ENCODE data around the gene TMOD1.

Gene TMOD1

DNA sequence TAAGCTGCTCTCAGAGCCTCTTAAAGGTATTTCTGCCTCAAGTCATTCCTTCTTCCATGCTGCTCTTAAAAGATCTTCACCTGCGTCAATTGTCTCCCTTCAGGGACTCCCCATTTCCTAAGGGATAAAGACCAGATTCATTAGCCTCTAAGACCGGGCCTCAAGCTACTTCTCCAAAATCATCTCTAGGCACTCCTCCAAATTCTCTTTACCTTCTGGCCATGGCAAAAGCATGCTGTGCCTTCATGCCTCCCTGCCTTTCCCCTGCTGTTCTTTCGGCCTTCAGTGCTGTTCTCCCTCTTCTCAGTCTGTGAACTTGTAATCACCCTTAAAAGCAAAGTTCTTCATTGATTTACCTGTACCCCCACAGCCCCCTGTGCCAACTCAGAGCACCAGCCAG is 4.4 kb downstream of the TMOD1 start:
- H3K27ac ChIP-seq (ENCODE audit: insufficient read depth, low read depth, low read length, poor library complexity, severe bottlenecking): no peak overlapping the region
- 92 to 94% methylated on average over 3 of the region's 3 CpGs for WGBS, 2 experiments
- H3K27me3 ChIP-seq (ENCODE audit: control insufficient read depth, insufficient read depth, low read length, poor library complexity, severe bottlenecking): peaks cover 52% of the 10 kb centered on the region
- H3K36me3 ChIP-seq (ENCODE audit: control insufficient read depth, insufficient read depth, low read length): no peaks in the 10 kb centered on the region
- no peaks in the 10 kb centered on the region for H3K9me3 ChIP-seq (ENCODE audit: control insufficient read depth, low read length)
- H3K4me3 ChIP-seq (ENCODE audit: insufficient read depth, low read depth, low read length): no peak overlapping the region
- peaks cover 12% of the 10 kb centered on the region for H3K4me1 ChIP-seq (ENCODE audit: control insufficient read depth, insufficient read depth, low read length)

DNA sequence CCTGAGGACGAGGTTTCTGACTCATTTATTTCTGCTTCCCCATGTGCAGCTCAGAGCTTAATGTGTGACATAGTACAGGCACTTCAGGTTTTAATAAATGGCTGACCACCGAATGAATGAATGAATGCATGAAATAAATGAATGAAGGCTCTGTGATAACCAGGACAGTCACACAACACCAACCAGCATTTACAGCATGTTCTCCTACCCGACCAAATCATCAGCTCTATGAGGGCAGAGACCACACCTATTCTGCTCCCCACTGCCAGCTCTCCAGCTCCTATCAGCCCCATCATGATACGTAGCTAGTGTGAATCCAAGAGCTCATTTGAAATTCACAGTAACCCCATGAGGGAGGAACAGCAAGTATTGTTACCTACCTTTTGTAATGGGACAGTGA is 4.8 kb downstream of the TMOD1 start:
- no peaks in the 10 kb centered on the region for H3K36me3 ChIP-seq (ENCODE audit: control insufficient read depth, insufficient read depth, low read length)
- peaks cover 47% of the 10 kb centered on the region for H3K27me3 ChIP-seq (ENCODE audit: control insufficient read depth, insufficient read depth, low read length, poor library complexity, severe bottlenecking)
- WGBS, 2 experiments: 89% methylated on average over 4 of the region's 4 CpGs
- no peak overlapping the region for H3K4me3 ChIP-seq (ENCODE audit: insufficient read depth, low read depth, low read length)
- peaks cover 12% of the 10 kb centered on the region for H3K4me1 ChIP-seq (ENCODE audit: control insufficient read depth, insufficient read depth, low read length)
- H3K9me3 ChIP-seq (ENCODE audit: control insufficient read depth, low read length): no peaks in the 10 kb centered on the region
- no peak overlapping the region for H3K27ac ChIP-seq (ENCODE audit: insufficient read depth, low read depth, low read length, poor library complexity, severe bottlenecking)

GRCh38 chr9:97506787-97507186 is 5.3 kb downstream of the TMOD1 start:
- Histone ChIP-seq H3K27ac (ENCODE audit: insufficient read depth, low read depth, low read length, poor library complexity, severe bottlenecking) (no peak overlapping the region), H3K9me3 (ENCODE audit: control insufficient read depth, low read length) (no peaks in the 10 kb centered on the region), H3K4me1 (ENCODE audit: control insufficient read depth, insufficient read depth, low read length) (peaks cover 10% of the 10 kb centered on the region), H3K36me3 (ENCODE audit: control insufficient read depth, insufficient read depth, low read length) (no peaks in the 10 kb centered on the region), H3K4me3 (ENCODE audit: insufficient read depth, low read depth, low read length) (no peak overlapping the region), H3K27me3 (ENCODE audit: control insufficient read depth, insufficient read depth, low read length, poor library complexity, severe bottlenecking) (peaks cover 42% of the 10 kb centered on the region)
- WGBS, 2 experiments: 93 to 94% methylated on average over 1 of the region's 1 CpG

GRCh38 chr9:97507428-97507984 is 6.0 kb downstream of the TMOD1 start:
- no peak overlapping the region for H3K4me3 ChIP-seq (ENCODE audit: insufficient read depth, low read depth, low read length)
- no peaks in the 10 kb centered on the region for H3K9me3 ChIP-seq (ENCODE audit: control insufficient read depth, low read length)
- no peaks in the 10 kb centered on the region for H3K36me3 ChIP-seq (ENCODE audit: control insufficient read depth, insufficient read depth, low read length)
- 88 to 93% methylated on average over 5 of the region's 5 CpGs for WGBS, 2 experiments
- no peak overlapping the region for H3K27ac ChIP-seq (ENCODE audit: insufficient read depth, low read depth, low read length, poor library complexity, severe bottlenecking)
- peaks cover 35% of the 10 kb centered on the region for H3K27me3 ChIP-seq (ENCODE audit: control insufficient read depth, insufficient read depth, low read length, poor library complexity, severe bottlenecking)
- peaks cover 3% of the 10 kb centered on the region for H3K4me1 ChIP-seq (ENCODE audit: control insufficient read depth, insufficient read depth, low read length)

GRCh38 chr9:97508852-97509251 is 7.4 kb downstream of the TMOD1 start:
- H3K9me3 ChIP-seq (ENCODE audit: control insufficient read depth, low read length): no peaks in the 10 kb centered on the region
- no peaks in the 10 kb centered on the region for H3K4me1 ChIP-seq (ENCODE audit: control insufficient read depth, insufficient read depth, low read length)
- H3K27ac ChIP-seq (ENCODE audit: insufficient read depth, low read depth, low read length, poor library complexity, severe bottlenecking): no peak overlapping the region
- WGBS, 2 experiments: 70 to 72% methylated on average over 4 of the region's 4 CpGs
- H3K27me3 ChIP-seq (ENCODE audit: control insufficient read depth, insufficient read depth, low read length, poor library complexity, severe bottlenecking): peaks cover 22% of the 10 kb centered on the region
- H3K4me3 ChIP-seq (ENCODE audit: insufficient read depth, low read depth, low read length): no peak overlapping the region
- H3K36me3 ChIP-seq (ENCODE audit: control insufficient read depth, insufficient read depth, low read length): no peaks in the 10 kb centered on the region

DNA sequence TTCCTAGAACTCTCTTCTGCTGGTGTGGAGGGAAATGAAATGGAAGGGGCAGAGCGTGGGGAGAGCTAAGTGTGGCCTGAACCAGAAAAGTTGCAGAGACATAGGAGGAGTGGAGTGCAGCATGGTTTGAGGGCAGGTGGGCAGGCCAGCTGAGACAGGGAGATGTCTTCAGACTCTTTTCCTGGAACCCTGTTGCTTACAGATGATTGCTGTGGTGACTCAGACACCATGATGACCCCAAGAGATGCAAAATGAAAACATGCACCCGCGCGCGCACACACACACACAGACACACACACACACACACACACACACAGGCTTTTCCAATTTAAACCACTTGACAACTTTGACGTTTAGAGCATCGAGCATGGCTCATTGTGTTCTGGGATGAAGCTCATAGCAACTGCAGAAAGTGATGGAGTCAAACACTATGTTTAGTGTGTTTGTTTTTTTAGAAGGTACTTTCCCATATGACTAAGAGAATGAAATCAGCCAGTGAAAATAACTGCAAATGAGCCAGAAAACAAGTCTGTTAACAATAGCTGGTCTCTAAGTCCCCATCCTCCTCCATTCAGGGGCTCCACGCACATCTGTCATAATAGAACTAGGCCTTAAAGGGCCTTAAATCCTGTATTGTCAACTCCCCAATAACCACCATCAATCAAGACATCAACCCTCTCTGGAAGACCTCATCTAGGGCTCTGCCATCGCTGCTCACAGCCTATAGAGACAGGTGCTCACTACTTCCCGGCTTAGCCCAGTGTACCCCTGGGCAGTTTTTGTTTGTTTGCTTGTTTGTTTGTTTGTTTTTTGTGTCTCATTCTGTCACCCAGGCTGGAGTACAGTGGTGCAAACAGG is 9.6 kb downstream of the TMOD1 start:
- no peaks in the 10 kb centered on the region for H3K36me3 ChIP-seq (ENCODE audit: control insufficient read depth, insufficient read depth, low read length)
- no peak overlapping the region for H3K4me3 ChIP-seq (ENCODE audit: insufficient read depth, low read depth, low read length)
- no peak overlapping the region for H3K27ac ChIP-seq (ENCODE audit: insufficient read depth, low read depth, low read length, poor library complexity, severe bottlenecking)
- H3K27me3 ChIP-seq (ENCODE audit: control insufficient read depth, insufficient read depth, low read length, poor library complexity, severe bottlenecking): peaks cover 2% of the 10 kb centered on the region
- WGBS, 2 experiments: 63 to 80% methylated on average over 10 of the region's 10 CpGs
- H3K9me3 ChIP-seq (ENCODE audit: control insufficient read depth, low read length): no peaks in the 10 kb centered on the region
- H3K4me1 ChIP-seq (ENCODE audit: control insufficient read depth, insufficient read depth, low read length): no peaks in the 10 kb centered on the region

DNA sequence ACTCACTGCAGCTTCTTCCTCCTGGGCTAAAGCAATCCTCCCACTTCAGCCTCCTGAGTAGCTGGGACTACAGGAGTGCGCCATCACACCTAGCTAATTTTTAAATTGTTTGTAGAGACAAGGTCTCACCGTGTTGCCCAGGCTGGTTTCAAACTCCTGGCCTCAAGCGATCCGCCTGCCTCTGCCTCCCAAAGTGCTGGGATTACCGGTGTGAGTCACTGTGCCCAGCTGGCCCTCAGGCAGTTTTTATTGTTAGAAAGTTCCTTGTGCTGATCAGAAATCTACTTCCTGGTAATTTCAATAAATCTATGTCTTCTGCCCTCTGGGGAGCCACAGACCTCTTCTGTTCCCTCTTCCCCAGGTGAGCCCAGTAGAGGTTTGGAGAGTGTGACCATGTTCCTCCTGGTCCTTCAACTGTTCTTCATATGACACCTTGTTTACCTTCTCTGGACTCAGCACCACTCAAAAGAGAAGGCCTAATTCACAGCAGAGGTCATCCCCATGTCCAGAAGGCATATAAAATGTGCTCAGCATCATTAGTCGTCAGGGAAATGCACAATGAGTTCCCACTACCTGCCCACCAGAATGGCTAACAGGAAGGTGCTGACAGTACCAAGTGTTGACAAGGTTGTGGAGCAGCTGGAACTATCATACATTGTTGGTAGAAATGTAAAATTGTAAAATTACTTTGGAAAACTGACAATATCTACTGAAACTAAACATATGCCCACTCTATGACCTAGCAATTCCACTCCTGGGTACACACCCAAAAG is 10.4 kb downstream of the TMOD1 start:
- 86 to 93% methylated on average over 6 of the region's 6 CpGs for WGBS, 2 experiments
- no peaks in the 10 kb centered on the region for H3K4me1 ChIP-seq (ENCODE audit: control insufficient read depth, insufficient read depth, low read length)
- no peaks in the 10 kb centered on the region for H3K27me3 ChIP-seq (ENCODE audit: control insufficient read depth, insufficient read depth, low read length, poor library complexity, severe bottlenecking)
- no peaks in the 10 kb centered on the region for H3K9me3 ChIP-seq (ENCODE audit: control insufficient read depth, low read length)
- no peak overlapping the region for H3K27ac ChIP-seq (ENCODE audit: insufficient read depth, low read depth, low read length, poor library complexity, severe bottlenecking)
- no peaks in the 10 kb centered on the region for H3K36me3 ChIP-seq (ENCODE audit: control insufficient read depth, insufficient read depth, low read length)
- H3K4me3 ChIP-seq (ENCODE audit: insufficient read depth, low read depth, low read length): no peak overlapping the region

- WGBS, 2 experiments: 92 to 94% methylated on average over 8 of the region's 8 CpGs
- no peaks in the 10 kb centered on the region for H3K4me1 ChIP-seq (ENCODE audit: control insufficient read depth, insufficient read depth, low read length)
- H3K27me3 ChIP-seq (ENCODE audit: control insufficient read depth, insufficient read depth, low read length, poor library complexity, severe bottlenecking): no peaks in the 10 kb centered on the region
- H3K27ac ChIP-seq (ENCODE audit: insufficient read depth, low read depth, low read length, poor library complexity, severe bottlenecking): no peak overlapping the region
- no peaks in the 10 kb centered on the region for H3K9me3 ChIP-seq (ENCODE audit: control insufficient read depth, low read length)
- no peak overlapping the region for H3K4me3 ChIP-seq (ENCODE audit: insufficient read depth, low read depth, low read length)
- no peaks in the 10 kb centered on the region for H3K36me3 ChIP-seq (ENCODE audit: control insufficient read depth, insufficient read depth, low read length)
These were observed 11.6 kb downstream of the TMOD1 start for GRCh38 chr9:97512966-97513560.

DNA sequence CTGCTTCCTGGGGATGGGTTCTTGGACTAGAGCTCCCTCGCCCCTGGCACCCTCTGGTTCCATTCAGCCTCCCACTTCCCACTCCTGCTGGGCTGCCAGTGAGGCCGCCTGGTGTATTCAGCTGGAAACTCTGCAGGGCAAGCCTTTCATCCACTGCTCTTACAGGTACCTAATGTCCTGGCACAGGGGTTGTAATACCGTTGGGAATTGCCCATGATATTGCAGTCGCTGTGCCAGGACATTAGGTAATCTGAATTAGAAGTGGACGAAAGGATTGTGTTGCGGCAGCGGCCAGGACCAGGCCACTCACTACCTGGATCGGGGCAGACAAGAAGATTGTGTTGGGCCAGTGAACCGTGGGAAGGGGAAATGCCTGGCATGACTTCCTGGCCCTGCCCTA is 13.1 kb downstream of the TMOD1 start:
- 91 to 92% methylated on average over 9 of the region's 9 CpGs for WGBS, 2 experiments
- Histone ChIP-seq H3K36me3 (ENCODE audit: control insufficient read depth, insufficient read depth, low read length) (no peaks in the 10 kb centered on the region), H3K4me1 (ENCODE audit: control insufficient read depth, insufficient read depth, low read length) (no peaks in the 10 kb centered on the region), H3K27ac (ENCODE audit: insufficient read depth, low read depth, low read length, poor library complexity, severe bottlenecking) (no peak overlapping the region), H3K27me3 (ENCODE audit: control insufficient read depth, insufficient read depth, low read length, poor library complexity, severe bottlenecking) (no peaks in the 10 kb centered on the region), H3K4me3 (ENCODE audit: insufficient read depth, low read depth, low read length) (no peak overlapping the region), H3K9me3 (ENCODE audit: control insufficient read depth, low read length) (no peaks in the 10 kb centered on the region)

DNA sequence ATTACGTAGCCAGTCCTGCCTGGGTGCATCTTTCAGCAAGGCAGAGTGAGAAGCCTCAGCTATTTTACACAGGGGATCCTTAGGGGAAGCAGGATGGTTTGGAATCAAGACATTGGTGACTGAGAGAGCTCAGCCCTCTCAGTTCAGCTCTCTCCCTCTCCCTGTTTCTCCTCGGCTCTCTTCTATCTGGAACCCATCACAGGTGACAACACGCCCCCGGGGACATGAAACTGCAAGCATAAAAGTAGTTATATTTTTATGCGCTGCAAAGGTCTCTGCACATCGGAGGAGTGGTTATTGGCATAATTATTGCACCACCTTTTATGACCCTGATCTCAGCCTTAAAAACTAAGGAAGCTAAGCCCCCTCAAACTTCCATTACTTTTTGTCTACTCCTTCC is 14.2 kb downstream of the TMOD1 start:
- no peaks in the 10 kb centered on the region for H3K9me3 ChIP-seq (ENCODE audit: control insufficient read depth, low read length)
- no peak overlapping the region for H3K27ac ChIP-seq (ENCODE audit: insufficient read depth, low read depth, low read length, poor library complexity, severe bottlenecking)
- no peaks in the 10 kb centered on the region for H3K36me3 ChIP-seq (ENCODE audit: control insufficient read depth, insufficient read depth, low read length)
- H3K4me3 ChIP-seq (ENCODE audit: insufficient read depth, low read depth, low read length): no peak overlapping the region
- WGBS, 2 experiments: 79 to 88% methylated on average over 6 of the region's 6 CpGs
- no peaks in the 10 kb centered on the region for H3K27me3 ChIP-seq (ENCODE audit: control insufficient read depth, insufficient read depth, low read length, poor library complexity, severe bottlenecking)
- H3K4me1 ChIP-seq (ENCODE audit: control insufficient read depth, insufficient read depth, low read length): no peaks in the 10 kb centered on the region
